Right renal cortex interstitium (tissue), 3 donors: ENCODE results near the gene MEGF10. TPM values are rescaled to one million over a fixed set of nuclear protein-coding genes. Genes with fewer than 3 reads are reported as not detected.

ENCODE experiments used
- DNase-seq, 3 donors: peaks; one replicate each; pipeline ENCODE4 v3.0.0-alpha.2; 2013; ENCODE audit warnings: low read depth in 3 of 3, low spot score in 2 of 3
- polyA plus RNA-seq, 3 donors: library from polyadenylated mRNA; unstranded; fragments of 120-200 nt; gene quantifications; one replicate each; pipeline ENCODE4 v1.2.1, GENCODE V29; 2013; ENCODE audit not compliant: insufficient read length in 3 of 3

Gene MEGF10
- polyA plus RNA-seq, 3 donors = 0.54 to 1.2 (median 1.1) TPM

GRCh38 chr5:127429928-127430327 lies 139.3 kb downstream of the MEGF10 start:
- DNase-seq = no peak

GRCh38 chr5:127430627-127431026 lies 140.0 kb downstream of the MEGF10 start:
- DNase-seq = no peak

- no peak for DNase-seq
These were observed 141.5 kb downstream of the MEGF10 start for GRCh38 chr5:127431977-127432585.

- no peak for DNase-seq
These were observed 142.9 kb downstream of the MEGF10 start for GRCh38 chr5:127433526-127433925.

GRCh38 chr5:127434588-127434987 lies 144.0 kb downstream of the MEGF10 start:
- DNase-seq = no peak

- DNase-seq = no peak
These were observed 145.2 kb downstream of the MEGF10 start for GRCh38 chr5:127435821-127436220.

GRCh38 chr5:127439644-127440043 lies 149.0 kb downstream of the MEGF10 start:
- DNase-seq = no peak

- DNase-seq = no peak
These were observed 150.2 kb downstream of the MEGF10 start for GRCh38 chr5:127440831-127441230.

GRCh38 chr5:127441799-127442484 lies 151.3 kb downstream of the MEGF10 start:
- DNase-seq = no peak

- DNase-seq = no peak
These were observed 153.6 kb downstream of the MEGF10 start for GRCh38 chr5:127444171-127444570.

GRCh38 chr5:127445328-127445727 lies 154.7 kb downstream of the MEGF10 start:
- no peak for DNase-seq

GRCh38 chr5:127446626-127447025 lies 156.0 kb downstream of the MEGF10 start:
- no peak for DNase-seq

GRCh38 chr5:127447827-127448226 lies 157.2 kb downstream of the MEGF10 start:
- no peak for DNase-seq

- no peak for DNase-seq
These were observed 159.4 kb downstream of the MEGF10 start for GRCh38 chr5:127450046-127450445.

- DNase-seq = no peak
These were observed 160.5 kb downstream of the MEGF10 start for GRCh38 chr5:127451096-127451495.

GRCh38 chr5:127452626-127453025 lies 162.0 kb downstream of the MEGF10 start:
- no peak for DNase-seq

- no peak for DNase-seq
These were observed 180.6 kb downstream of the MEGF10 start for GRCh38 chr5:127471211-127471610.

GRCh38 chr5:127472700-127473099 lies 182.1 kb downstream of the MEGF10 start:
- DNase-seq = no peak

GRCh38 chr5:127486471-127486870 lies 195.9 kb downstream of the MEGF10 start:
- DNase-seq = no peak

GRCh38 chr5:127492854-127493738 lies 202.5 kb downstream of the MEGF10 start:
- DNase-seq = peak; percentile 47 to 71 (median 55)

GRCh38 chr5:127498548-127498947 lies 208.0 kb downstream of the MEGF10 start:
- DNase-seq = no peak
